NB4 (cell line): Measurements from ENCODE around the gene ENTPD3.

Experiments used
- MAX ChIP-seq: IDR thresholded peaks from 2 replicates; pipeline ENCODE4 v1.6.1; 2011; ENCODE audit warnings: low read depth, low read length
- POLR2A ChIP-seq: IDR thresholded peaks from 2 replicates; pipeline ENCODE4 v1.6.1; 2011; ENCODE audit warnings: mild to moderate bottlenecking; ENCODE audit not compliant: insufficient read length; ENCODE audit errors: extremely low read depth
- TF ChIP-seq, protein P1 (sequence below): IDR thresholded peaks from one replicate; pipeline ENCODE4 v1.5.1; 2012; ENCODE audit warnings: low read depth, low read length

DNA sequence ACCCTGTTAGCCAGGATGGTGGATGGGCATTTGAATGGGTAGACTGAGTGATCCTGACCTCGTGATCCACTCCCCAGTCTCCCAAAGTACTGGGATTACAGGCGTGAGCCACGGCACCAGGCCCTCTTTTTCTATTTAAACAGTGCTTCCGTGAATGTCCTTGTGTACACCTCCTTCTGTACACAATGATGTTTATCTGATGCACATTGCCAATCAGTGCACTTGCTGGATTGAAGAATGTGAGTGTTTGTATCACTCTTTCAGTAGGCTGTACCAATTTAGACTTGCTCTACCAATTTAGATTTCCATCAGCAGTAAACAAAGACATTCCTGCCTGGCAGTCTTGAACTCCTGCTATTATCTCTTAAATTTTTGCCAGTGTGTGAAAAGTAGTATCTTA lies 81.0 kb downstream of the ENTPD3 start:
- TF ChIP-seq, protein P1, sequence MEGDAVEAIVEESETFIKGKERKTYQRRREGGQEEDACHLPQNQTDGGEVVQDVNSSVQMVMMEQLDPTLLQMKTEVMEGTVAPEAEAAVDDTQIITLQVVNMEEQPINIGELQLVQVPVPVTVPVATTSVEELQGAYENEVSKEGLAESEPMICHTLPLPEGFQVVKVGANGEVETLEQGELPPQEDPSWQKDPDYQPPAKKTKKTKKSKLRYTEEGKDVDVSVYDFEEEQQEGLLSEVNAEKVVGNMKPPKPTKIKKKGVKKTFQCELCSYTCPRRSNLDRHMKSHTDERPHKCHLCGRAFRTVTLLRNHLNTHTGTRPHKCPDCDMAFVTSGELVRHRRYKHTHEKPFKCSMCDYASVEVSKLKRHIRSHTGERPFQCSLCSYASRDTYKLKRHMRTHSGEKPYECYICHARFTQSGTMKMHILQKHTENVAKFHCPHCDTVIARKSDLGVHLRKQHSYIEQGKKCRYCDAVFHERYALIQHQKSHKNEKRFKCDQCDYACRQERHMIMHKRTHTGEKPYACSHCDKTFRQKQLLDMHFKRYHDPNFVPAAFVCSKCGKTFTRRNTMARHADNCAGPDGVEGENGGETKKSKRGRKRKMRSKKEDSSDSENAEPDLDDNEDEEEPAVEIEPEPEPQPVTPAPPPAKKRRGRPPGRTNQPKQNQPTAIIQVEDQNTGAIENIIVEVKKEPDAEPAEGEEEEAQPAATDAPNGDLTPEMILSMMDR, result no peak
- no peak for TF ChIP-seq POLR2A
- no peak for TF ChIP-seq MAX
